Transverse colon (tissue), 4 donors: Measurements from ENCODE around the gene DMRT2.

Source experiments
- CTCF ChIP-seq, 5 experiments: fragments of 200-600 bp in 3 of 5; fragments of 450-650 bp in 2 of 5; sonication (generic) in 3 of 5; IDR thresholded peaks; 1 replicate in 2 of 5; 2 replicates in 3 of 5; pipeline ENCODE4 v1.5.1; 2016 to 2017; ENCODE audit warnings: antibody characterized with exemption in 5 of 5, inconsistent platforms in 3 of 5, mild to moderate bottlenecking in 2 of 5, moderate library complexity in 1 of 5
- POLR2A ChIP-seq: fragments of 450-650 bp; IDR thresholded peaks from one replicate; pipeline ENCODE4 v1.6.1; 2016; ENCODE audit warnings: antibody characterized with exemption, mild to moderate bottlenecking, moderate library complexity
- POLR2AphosphoS5 ChIP-seq, 3 donors: sonication (generic); formaldehyde crosslinking; IDR thresholded peaks; one replicate each; pipeline ENCODE4 v1.6.1; 2016; ENCODE audit warnings: antibody characterized with exemption in 3 of 3

DNA sequence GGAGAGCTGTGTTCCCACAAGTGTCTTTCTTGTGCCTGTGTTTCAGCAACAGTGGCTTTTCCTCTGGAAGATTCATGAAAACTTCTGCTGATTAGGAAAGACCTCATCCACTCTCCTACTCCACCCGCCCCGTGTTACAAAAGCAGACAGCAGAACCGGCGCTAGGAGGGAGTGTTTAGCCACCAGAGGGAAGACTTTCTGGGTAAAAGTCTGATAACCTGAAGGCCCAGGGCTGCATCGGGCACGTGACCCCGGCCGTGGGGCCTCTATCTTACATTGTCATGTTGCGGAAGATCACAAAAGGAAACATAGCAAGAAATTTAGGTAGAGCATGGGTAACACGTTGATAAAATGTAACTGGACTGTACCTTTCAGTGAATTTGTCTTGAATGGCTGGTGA lies 32.0 kb upstream of the DMRT2 start:
- TF ChIP-seq CTCF (IDR thresholded peaks at IDR 0.05) (peak; percentile 16 to 55 (median 43)), POLR2A (no peak), POLR2AphosphoS5 (IDR thresholded peaks at IDR 0.05) (no peak)
